ENCODE results near the gene COPB1.
A peak's percentile ranks its signal among the peaks of the same experiment; 100 is the strongest.

The COPB1 gene

DNA sequence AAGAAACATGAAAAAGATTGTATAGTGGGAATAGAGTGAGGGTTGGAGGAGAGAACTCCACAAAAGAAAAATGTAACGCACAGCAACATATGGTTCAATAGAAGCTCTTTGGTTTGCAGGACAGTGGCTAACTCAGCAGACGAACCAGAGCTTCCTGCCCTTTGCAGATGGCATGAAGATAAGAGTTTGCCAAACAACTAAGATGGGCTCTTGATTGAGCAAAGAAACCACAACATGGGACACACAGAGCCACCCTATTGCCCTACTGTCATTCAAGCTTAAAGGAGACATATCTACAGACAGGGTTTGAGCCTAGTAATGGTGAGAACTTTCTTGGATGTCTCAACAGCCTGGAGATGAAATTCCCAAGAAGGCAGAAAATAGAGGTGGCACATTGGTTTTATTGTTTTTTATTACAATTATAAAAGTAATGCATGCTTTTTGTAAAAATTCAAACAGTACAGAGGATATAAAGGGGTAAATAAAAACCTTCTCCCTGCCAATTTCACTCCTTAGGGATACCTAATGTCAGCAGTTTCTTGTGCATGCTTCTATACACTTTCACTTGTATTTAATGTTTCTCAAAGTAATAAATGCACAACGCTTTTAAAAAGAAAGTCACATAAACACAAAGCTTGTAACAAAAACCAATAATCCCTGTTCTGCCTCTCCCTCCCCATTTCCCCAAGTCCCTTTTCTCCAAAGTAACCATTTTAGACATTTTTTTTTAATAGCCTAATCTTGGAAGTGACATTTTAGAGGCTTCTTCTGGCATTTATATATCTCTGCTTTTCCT lies 63.7 kb downstream of the COPB1 start:
- ATAC-seq (ENCODE audit: insufficient read depth, low read depth) (peak; percentile 98), DNase-seq (peak; percentile 67)
- Histone ChIP-seq H3K4me1 (ENCODE audit: insufficient read depth, low read length) (peaks cover 26% of the 10 kb centered on the region), H3K9ac (ENCODE audit: low read depth, low read length) (no peak overlapping the region), H2AFZ (ENCODE audit: low read depth, low read length) (peak overlapping the region; percentile 19; the same call in 1 of the 2 replicates), H3K27ac (ENCODE audit: low read length) (peak overlapping the region; percentile 65), H3K79me2 (ENCODE audit: insufficient read depth, low read length) (no peaks in the 10 kb centered on the region), H3K4me3 (ENCODE audit: low read depth in 1 of 2, low read length in 2 of 2) (no peak overlapping the region), H4K20me1 (ENCODE audit: insufficient read depth, low read length) (no peaks in the 10 kb centered on the region), H3K9me3 (ENCODE audit: insufficient read depth, low read length, severe bottlenecking) (no peaks in the 10 kb centered on the region), H3K4me2 (ENCODE audit: insufficient read depth, low read length) (peak overlapping the region; percentile 38; the same call in 1 of the 2 replicates), H3K36me3 (ENCODE audit: insufficient read depth, low read length) (no peaks in the 10 kb centered on the region), H3K27me3 (ENCODE audit: insufficient read depth, low read length, poor library complexity) (no peaks in the 10 kb centered on the region)
- TF ChIP-seq EZH2 (IDR thresholded peaks at IDR 0.05; ENCODE audit: borderline replicate concordance, low read depth, low read length, severe bottlenecking) (no peak), CTCF (IDR thresholded peaks at IDR 0.05; ENCODE audit: borderline replicate concordance, extremely low read depth, low read length, poor library complexity, severe bottlenecking) (no peak)

DNA sequence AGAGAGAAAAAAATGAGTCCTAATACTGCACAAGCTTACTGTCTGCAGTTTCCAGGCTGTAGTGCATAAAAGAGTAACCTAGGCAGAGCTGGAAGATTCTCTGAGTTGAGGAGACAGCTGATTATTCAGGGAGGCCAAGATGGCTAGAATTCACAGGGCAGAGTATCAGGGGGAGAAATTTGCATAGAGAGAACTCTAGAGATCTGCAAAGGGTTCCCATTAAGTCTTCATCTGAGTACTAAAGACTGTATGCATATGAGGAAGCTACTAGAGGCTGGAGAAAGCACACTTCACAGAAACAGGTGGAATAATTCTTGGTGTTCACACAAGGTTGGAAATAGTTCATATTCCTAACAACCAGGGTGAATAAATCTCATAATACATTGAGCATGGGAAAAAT lies 74.0 kb downstream of the COPB1 start:
- H3K9me3 ChIP-seq (ENCODE audit: insufficient read depth, low read length, severe bottlenecking): no peaks in the 10 kb centered on the region
- no peaks in the 10 kb centered on the region for H4K20me1 ChIP-seq (ENCODE audit: insufficient read depth, low read length)
- H3K27me3 ChIP-seq (ENCODE audit: insufficient read depth, low read length, poor library complexity): no peaks in the 10 kb centered on the region
- ATAC-seq (ENCODE audit: insufficient read depth, low read depth): no peak
- H3K79me2 ChIP-seq (ENCODE audit: insufficient read depth, low read length): no peaks in the 10 kb centered on the region
- H3K9ac ChIP-seq (ENCODE audit: low read depth, low read length): no peak overlapping the region
- peaks cover 35% of the 10 kb centered on the region for H3K4me1 ChIP-seq (ENCODE audit: insufficient read depth, low read length)
- no peak overlapping the region for H3K27ac ChIP-seq (ENCODE audit: low read length)
- no peak for DNase-seq
- no peak for TF ChIP-seq EZH2 (IDR thresholded peaks at IDR 0.05; ENCODE audit: borderline replicate concordance, low read depth, low read length, severe bottlenecking)
- no peak for TF ChIP-seq CTCF (IDR thresholded peaks at IDR 0.05; ENCODE audit: borderline replicate concordance, extremely low read depth, low read length, poor library complexity, severe bottlenecking)
- no peaks in the 10 kb centered on the region for H3K36me3 ChIP-seq (ENCODE audit: insufficient read depth, low read length)
- H3K4me2 ChIP-seq (ENCODE audit: insufficient read depth, low read length): no peak overlapping the region
- no peak overlapping the region for H3K4me3 ChIP-seq (ENCODE audit: low read depth in 1 of 2, low read length in 2 of 2)
- H2AFZ ChIP-seq (ENCODE audit: low read depth, low read length): no peak overlapping the region

DNA sequence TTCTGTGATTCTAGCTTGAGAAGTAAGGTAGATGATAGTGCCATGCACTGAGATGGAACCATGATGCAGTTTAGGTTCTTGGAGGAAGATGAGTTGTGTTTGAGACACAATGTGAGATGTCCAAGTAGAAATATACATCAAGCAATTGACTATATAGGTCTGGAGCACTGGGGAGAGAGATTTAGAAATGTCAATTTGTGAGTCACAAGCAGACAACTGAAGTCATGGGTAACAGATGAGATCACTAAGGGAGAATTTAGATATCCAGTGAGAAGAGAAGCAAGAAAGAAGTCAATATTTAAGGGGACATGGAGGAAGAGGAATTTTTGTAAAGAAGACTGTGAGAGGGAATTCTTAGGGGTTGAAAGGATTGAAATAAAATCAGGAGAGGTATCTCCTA lies 75.5 kb downstream of the COPB1 start:
- no peaks in the 10 kb centered on the region for H3K27me3 ChIP-seq (ENCODE audit: insufficient read depth, low read length, poor library complexity)
- ATAC-seq (ENCODE audit: insufficient read depth, low read depth) (no peak), DNase-seq (no peak)
- TF ChIP-seq CTCF (IDR thresholded peaks at IDR 0.05; ENCODE audit: borderline replicate concordance, extremely low read depth, low read length, poor library complexity, severe bottlenecking) (no peak), EZH2 (IDR thresholded peaks at IDR 0.05; ENCODE audit: borderline replicate concordance, low read depth, low read length, severe bottlenecking) (no peak)
- peaks cover 32% of the 10 kb centered on the region for H3K4me1 ChIP-seq (ENCODE audit: insufficient read depth, low read length)
- H3K9me3 ChIP-seq (ENCODE audit: insufficient read depth, low read length, severe bottlenecking): no peaks in the 10 kb centered on the region
- H3K79me2 ChIP-seq (ENCODE audit: insufficient read depth, low read length): no peaks in the 10 kb centered on the region
- H4K20me1 ChIP-seq (ENCODE audit: insufficient read depth, low read length): no peaks in the 10 kb centered on the region
- no peak overlapping the region for H3K4me2 ChIP-seq (ENCODE audit: insufficient read depth, low read length)
- H3K27ac ChIP-seq (ENCODE audit: low read length): peak overlapping the region; percentile 89
- H3K4me3 ChIP-seq (ENCODE audit: low read depth in 1 of 2, low read length in 2 of 2): no peak overlapping the region
- no peaks in the 10 kb centered on the region for H3K36me3 ChIP-seq (ENCODE audit: insufficient read depth, low read length)
- H3K9ac ChIP-seq (ENCODE audit: low read depth, low read length): no peak overlapping the region
- H2AFZ ChIP-seq (ENCODE audit: low read depth, low read length): no peak overlapping the region

Measured in DND-41 (cell line).